Measurements from ENCODE around the gene VAPB. TPM values are rescaled to one million over a fixed set of nuclear protein-coding genes. Genes with fewer than 3 reads are reported as not detected.
A peak's percentile ranks its signal among the peaks of the same experiment; 100 is the strongest.

The VAPB gene
- polyA plus RNA-seq, 1 donor, result 54.6 TPM

DNA sequence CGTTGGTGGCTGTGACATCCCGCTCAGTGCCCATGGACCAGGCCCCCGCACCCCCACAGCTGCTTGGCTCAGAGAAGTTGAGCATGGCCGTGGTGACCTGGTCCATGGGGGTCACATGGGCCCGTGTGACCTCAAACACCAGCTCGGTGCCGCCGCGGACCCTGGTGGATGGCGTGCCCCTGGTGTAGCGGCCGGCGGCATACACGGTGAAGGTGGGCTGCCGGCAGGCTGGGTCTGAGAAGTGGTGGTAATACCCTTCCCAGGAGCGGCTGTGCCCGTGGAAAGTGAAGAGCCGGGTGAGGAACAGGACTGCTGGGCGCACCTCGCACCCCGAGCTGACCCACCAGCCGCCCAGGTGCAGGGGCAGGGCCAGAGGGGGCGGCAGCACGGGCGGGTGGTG lies 72.1 kb downstream of the VAPB start:
- no peak for DNase-seq (ENCODE audit: low read depth)

DNA sequence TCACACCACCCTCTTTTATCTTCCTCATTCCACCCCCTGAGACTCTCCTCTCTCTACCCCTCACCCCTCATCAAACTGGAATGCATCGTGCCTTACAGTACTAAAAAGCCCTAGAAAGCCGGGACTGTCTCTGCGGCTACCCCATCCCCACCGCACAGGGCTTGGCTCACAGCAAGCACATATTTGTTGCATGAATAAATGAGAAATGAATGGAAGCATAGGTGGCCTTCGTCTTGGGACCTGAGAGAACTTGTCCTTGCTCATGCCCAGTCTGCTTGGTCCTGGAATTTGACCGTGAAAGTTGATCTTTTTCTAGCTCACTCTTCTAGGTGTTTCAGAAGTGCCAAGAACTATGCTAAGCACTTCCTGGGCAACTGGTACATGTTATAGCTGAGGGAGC lies 72.9 kb downstream of the VAPB start:
- DNase-seq (ENCODE audit: low read depth), result no peak

DNA sequence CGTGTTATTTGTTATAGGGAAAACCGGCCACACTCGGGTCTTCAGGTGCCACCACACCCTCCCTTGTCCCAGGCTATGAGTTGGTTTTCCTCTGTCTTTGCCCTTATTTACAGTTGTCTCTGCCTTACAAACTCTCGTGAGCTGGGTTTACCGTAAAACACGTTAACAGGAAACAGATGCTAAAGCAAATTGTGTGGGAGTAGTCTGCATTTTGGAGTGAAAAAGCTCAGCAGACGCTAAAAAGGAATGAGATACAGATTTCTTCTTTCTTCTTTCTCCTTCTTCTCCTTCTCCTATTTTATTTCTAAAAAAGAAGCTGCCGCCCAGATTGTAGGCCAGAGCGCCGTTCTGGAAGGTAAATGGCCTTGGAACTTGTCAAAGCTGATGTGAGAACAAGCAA lies 74.2 kb downstream of the VAPB start:
- DNase-seq (ENCODE audit: low read depth), result no peak

DNA sequence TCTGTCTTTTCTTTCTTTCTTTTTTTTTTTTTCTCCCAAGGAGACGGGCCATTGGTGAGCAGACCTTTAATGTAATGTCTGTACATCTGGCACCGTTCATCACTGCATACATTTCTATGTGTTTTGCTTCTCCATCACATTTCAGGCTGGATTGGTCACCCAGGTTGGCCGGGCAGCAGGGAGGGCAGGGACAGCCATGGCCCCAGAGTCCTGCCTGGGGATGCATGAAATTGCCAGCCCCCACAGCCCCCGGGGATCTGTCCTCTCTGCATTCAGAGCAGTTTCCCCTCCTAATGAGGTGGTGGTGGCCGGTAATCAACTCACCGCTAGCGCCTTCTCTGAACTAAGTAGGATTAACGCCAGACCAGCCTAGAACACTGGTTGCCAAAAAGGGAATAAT lies 75.8 kb downstream of the VAPB start:
- DNase-seq (ENCODE audit: low read depth), result no peak

DNA sequence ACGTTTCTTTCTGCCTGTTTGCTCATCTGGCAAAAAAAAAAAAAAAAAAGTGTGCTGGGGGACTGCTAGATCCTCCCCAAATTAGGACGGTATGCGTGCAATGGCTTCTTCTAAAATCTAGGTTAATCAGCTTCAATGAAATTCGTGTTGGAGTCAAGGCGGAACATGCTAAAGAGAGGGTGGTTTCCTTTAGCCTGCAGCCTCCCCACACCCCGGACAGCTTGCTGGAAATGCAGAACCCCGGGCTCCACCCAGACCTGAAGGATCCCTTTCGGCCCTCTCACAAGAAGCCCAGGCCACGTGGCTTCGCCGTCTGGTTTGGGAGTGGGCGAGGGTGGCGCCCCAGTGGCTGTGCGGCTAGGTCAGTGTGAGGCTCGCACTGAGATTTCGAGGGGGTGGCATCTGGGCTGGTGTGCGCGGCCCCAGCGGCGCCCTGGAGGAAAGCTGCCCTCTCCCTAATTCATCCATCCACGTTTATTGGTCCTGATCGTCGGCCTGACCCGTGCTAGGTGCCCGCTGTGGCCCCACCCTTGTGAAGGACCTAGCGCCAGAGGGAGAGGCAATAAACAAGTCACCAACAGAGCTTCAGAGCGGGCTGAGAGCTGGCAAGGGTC lies 77.2 kb downstream of the VAPB start:
- no peak for DNase-seq (ENCODE audit: low read depth)

DNA sequence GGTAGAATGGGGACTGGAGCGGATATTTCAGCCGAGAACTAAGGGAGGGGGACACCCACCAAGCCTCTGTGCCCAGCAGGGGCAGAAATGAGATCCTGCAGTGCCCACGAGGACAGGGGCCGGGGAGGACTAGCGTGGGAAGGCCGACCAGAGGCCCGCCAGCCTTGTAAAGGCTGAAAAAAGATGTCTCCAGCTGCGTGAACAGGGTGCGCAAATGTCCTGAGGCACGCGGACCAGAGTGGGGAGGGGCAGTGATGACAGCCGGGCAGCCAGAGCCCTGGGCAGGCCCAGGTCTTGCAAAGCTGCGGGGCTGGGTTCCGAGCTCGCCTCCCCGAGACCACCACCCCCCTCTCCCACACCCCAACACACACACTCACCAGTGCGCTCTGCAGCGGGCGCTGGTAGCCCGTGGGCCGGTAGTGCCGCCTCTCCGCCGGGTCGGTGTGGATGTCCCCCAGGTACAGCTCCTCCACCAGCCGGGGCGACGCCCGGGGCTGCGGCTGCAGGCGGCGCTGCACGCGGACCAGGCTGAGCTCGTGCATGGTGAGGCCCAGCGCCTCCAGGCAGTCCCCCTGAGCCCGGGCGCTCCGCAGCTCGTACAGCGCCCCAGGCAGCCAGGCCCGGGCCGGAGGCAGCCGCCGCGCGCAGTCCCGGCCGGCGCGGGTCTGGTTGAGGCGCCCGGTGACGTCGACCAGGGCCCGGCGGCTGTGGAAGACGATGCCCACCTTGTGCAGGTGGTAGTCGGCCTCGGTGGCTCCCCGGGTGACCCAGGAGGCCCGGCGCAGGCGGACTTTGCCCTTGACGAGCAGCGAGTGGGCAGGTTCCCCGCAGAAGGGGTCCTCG lies 77.9 kb downstream of the VAPB start:
- DNase-seq (ENCODE audit: low read depth), result no peak

DNA sequence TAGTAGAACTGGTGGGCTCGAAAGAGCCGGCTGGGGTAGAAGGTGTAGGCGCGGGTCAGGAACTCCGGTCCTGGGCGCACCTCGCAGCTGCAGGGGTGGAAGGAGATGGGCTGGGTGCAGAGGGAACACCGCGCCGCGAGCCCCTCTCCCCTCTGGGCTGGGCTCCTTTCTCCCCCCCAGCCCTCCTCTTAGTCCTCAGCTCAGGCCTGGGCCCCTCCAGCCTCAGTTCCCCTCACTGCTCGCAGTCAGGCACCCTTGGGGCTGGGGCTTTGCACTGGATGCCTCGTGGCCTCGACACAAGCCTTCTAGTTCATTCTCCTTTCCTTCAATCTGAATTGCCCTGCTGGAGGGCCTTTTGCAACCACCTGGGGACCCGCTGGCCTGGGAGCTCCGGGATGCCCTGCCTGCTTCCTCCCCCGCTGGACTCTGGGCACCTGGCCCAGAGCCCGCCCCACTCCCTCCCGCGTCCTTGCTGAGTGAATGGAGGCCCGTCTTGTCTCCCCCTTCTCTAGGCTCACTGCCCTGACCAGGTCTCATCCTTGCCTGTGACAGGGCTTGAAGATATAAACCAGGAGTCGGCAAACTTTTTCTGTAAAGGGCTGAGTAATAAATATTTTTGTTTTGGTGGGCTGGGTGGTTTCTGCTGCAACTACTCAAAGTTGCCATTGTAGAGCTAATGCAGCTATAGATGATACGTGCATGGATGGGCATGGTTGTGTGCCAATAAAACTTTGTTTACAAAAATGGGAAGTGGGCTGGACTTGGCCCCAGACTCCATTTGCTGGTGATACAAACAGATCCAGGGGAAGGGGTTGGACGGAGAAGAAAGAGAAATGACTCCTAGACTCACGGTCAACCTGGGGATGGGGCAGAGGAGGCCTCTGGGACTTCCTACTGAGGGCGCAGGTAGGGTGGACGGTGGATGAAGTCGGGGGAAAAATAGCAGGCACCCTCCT lies 78.8 kb downstream of the VAPB start:
- no peak for DNase-seq (ENCODE audit: low read depth)

DNA sequence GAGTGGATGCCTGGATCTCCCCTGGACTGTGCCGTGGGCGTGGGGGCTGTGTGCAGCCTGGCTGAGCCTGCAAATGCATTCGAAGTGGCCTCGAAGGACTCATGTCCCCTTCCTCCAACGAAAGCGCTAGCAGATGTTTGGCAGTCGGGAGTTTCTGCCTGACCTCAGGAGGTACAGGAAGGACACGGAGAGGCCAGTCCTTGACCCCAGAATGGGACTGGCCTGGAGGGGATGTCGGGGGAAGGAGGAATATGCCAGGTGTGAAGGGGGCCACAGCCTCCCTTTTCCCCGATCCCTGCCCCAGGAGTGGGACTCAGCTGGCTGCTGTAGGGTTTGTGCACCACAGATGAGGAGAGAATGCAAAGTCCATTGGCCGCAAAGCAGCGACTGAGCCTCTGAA lies 80.6 kb downstream of the VAPB start:
- no peak for DNase-seq (ENCODE audit: low read depth)

DNA sequence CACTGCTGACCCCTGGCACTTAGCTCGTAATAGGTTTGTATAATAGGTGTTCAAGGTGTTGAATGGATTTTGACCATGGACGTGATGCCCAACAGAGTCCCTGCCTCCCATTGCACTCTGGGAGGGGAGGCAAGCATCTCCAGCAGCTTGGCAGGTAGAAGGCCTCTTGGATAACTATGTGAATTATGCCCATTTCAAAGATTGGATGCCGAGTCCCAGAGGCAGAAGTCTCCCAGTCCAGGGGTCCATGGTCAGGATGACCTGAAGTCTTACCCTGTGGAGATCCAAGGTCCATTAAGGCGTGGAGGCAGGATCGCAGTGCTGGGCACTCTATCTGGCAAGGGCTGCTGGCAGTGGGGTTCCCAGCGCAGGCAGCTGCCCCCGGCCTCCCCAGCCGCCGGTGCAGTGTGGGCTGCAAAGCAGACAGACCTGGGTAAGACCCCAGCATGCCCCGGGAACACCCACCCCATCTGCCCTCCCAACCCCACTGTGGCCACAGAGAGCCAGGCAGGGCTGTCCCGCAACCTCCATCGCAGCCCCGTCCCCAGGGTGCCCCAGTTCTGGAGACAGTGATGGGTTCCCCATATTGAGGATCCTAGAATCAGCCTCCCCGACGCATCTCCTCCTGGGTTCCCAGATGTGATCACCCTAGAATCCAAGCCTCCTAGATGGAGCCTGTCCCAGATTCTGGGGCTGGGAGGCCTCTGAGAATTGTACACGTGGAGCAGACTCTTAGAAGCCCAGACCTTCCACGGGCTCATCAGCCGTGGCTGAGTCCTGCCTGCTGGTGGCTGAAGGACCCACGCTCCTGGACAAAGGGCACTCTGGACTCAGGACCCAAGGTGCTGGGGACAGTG lies 81.5 kb downstream of the VAPB start:
- DNase-seq (ENCODE audit: low read depth), result no peak

DNA sequence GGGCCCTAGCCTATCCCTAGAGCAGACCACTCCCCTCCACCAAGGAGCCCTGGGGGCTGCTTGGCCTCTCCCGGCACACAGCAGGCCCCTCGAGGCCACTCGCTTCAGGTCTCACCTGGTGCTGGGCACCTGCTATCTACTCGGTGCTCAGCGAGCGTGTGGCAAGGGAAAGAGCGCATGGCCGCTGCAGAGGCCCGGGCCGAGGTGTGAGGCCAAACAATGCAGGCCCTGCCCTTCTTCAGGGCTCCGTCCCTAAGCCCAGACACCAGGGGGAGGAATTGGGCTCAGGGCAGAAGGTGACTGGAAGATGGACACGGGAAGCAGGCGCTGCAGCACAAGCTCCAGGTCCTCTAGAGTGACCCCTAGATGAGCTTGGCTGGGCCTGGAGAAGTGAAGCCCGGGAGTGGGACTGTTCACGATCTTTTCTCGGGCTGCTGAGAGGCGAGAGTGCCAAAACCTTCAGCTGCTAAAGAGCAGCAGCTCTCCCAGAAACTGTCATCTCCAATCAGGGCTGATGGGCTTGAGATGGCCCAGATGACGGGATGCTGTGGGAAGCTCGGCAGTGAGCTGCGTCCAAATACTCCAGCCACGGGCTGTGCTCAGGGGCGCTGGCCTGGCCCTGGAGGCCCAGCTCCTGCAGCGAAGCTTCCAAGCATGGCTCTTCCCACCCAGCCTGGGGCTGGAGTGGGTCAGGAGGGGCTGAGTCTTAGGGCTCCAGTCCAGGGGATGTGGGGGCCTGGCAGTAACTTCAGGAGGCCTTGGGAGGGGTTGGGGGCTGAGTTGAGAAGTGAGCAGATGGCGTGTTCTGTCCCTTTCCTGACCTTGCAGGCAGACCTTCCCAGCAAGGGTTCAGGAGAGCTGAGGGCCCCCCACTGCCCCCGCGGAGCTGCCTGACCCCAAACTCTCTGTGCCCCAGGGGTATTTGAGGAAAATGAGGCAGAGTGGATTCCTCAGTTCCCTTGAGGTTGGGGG lies 82.5 kb downstream of the VAPB start:
- DNase-seq (ENCODE audit: low read depth), result peak; percentile 99

DNA sequence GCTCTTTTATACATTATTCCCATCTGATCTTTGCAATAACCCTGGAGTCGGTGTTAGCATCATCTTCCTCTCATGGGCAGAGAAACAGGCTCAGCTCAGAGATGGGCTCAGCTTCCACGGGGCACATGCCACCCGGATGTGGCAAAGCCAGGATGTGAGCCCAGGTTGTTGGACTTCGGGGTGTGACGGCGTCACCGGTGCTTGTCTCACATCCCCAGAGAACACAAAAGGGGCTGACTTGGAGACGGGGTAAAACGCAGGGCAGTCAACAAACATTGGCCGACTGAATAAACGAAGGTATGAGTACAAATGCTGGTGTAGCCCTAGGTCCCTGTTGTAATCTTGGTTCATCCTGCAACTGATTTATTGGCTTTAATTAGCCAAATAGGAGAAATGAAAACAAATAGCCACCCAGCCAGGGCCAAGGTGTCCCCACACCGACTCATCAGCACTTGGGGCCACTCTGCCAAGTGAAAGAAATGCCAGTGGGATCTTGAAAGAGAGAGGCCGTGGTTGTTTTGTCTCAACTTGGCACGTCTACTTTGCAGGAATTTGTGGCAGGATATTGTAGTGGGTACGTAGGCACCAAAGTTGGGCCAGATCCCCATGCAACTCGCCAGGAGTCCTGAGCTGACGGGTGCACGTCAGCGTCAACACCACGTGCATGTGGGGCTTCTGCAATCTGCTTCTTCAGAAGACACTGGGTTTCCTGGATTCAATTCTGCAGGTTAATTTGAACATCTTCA lies 83.4 kb downstream of the VAPB start:
- no peak for DNase-seq (ENCODE audit: low read depth)

DNA sequence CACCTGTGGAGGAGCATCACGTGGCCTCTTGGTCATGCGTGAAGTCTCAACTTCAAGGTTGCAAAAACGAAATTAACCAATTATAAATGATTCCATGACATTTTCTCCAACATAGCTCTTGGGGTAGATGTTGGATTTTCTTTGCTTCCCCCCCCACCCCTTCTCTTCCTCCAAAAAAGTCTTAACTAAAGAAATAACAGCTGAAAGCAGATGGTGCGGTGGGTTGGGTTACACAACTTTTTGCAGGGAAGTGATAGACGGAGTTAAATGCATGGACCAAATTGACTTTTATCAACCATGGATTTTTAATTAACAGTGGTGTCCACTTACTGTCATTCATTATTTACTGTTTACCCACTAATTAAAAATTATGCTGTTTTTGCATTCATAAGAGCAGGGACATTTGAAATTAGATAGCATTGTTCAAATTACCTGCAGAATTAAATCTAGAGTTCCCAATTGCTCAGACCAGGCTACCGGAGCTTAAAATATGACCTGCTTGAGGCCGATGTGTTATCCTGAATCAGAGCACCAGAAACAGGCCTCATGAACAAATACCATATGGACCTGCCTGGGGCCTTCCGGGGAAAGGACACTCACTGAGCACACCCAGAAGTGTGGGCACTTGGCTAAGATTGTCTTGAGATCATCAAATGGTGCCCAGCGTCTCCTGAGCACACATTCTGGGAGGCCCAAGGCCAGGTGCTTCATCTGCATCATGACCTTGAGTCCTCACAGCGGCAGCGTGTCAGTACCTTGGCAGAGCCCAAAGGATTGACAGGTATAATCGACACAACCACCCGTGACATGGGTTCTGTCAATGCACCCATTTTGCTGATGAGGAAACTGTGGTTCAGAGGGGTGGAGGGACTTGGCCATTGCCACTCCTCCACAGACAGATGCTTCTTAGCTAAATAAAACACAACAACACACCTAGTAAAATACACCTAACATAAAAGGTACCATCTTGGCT lies 84.7 kb downstream of the VAPB start:
- DNase-seq (ENCODE audit: low read depth), result no peak

DNA sequence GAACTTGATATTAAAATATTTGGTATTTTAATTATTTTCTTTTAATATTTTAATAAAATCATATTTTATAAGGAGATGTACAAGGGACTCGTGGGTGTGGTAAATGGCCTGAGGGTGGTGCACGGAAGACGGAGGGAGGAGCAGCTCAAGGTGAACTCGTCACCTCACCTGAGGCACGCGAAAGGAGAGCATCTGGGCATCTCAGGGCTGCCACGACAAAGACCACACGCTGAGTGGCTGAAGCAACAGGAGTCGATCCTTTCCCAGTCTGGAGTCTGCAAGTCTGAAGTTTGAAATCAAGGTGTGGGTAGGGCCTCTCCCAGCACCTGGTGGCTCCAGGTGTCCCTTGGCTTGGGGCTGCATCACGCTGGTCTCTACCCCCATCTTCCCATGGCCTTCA lies 86.4 kb downstream of the VAPB start:
- DNase-seq (ENCODE audit: low read depth), result no peak

DNA sequence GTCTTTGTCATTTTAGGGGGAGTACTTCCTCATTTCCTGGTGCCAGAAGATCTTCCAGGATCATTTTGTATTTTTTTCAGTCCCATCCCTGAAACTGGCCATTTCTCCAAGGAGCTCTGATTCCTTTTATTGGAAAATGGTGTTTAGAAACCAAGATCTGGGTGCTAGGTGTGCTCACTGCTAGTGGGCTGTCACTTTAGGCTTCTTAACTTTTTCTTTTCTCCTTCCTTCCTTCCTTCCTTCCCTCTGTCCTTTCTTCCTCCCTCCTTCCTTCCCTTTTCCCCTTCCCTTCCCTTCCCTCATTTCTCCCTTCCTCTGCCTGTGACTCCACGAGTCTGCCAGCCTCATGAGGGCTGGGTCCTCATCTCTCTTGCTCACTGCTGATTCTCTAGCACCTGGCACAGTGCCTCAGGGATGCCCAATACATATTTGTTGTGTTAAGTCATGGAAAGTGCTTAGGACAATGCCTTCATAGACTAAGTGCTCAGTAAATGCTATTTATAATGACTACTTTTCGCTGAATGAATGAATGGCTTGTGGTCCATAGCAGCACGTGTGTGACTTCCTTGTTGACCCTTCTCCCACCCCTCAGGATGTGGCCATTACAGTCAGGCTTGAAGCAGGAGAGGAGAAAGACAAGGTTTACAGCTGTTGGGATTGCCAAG lies 89.2 kb downstream of the VAPB start:
- no peak for DNase-seq (ENCODE audit: low read depth)

DNA sequence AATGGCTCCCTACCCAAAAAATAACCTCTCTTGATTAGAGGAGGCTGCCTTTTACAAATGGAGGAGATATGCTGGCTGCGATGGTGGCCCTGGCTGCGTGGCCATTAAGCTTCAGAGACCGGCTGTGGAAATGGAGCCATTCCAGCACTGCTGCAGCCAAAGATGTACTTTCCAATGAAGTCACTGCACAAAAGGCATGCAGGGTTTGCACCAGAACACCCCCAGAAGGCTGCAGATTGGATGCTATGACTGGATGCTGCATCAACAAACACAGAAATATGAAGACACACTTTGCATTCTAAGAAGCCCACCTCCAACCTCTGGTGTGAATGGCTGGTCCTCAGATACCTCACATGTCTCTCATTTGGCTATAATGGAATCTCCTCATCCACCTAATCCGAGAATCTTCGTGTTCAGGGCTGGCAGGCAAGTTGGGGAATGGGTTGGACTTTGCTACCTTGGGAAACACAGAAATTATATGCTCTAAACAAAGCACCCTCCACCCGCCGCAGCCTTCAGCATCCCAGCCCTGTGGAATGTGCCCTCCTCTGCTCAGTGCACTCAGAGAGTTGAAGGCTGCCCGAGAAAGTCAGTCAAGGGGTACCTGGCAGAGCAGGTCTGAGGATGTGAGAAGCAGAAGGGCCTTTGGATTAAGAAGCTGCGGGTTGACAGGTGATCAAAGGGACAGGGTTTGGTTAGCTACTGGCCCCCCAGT lies 90.9 kb downstream of the VAPB start:
- DNase-seq (ENCODE audit: low read depth), result no peak

DNA sequence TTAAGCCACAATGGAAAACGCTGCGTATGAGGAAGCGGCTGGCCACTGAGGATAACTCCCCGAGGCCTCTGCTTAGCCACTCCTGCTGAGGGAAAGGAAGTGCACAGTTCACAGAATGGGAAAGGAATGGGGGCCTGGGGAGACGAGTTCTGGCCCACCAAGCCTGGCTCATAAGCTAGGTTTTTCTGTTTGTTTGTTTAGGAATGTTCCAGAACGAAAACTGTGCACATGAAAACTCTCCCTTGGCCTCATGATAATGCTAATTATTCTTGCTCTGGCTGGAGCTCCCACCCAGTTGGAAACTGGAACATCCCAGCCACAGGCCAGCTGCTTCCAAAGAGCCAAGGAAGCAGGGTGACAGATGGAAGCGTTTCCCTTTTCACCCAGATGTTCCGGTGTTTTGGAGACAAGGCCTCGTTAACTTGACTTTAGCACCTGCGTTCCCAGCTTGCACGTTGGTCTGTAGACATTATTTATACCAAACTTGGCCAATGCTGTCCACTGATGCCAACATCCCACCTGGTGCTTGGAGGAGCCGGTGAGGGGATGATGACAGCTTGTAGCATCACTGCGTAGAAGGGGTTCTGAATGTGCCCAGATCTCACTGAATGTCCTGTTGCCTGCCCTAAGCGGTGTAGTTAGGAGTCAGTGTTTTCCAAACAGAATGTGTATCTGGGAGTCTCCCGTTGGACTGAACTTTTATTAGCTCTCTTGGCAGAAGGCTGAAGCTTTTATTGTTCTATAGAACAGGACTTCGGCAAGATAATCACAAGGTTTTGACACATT lies 91.7 kb downstream of the VAPB start:
- peak; percentile 87 for DNase-seq (ENCODE audit: low read depth)
